ENCODE results near the gene HPX.

HPX gene

DNA sequence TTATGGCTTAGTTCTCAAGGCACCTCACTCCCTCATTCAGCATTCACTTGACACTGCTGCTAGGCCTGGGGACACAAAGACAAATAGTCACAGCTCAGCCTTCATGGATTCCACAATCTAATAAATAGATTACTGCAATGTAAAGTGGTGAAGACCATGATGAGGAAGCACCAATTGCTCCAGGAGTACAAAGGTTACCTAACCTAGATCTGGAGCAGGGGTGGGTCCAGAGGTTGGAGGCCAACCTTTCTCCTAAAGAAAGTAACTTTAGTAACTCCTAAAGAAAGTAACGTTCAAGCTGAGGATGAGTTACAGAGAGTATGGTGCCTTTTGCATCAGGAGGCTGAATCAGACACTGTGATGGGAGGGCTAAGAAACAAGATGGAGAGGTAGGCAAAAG is 28.8 kb upstream of the HPX start:
- DNase-seq (ENCODE audit: low spot score) = no peak
- TF ChIP-seq, protein P1, sequence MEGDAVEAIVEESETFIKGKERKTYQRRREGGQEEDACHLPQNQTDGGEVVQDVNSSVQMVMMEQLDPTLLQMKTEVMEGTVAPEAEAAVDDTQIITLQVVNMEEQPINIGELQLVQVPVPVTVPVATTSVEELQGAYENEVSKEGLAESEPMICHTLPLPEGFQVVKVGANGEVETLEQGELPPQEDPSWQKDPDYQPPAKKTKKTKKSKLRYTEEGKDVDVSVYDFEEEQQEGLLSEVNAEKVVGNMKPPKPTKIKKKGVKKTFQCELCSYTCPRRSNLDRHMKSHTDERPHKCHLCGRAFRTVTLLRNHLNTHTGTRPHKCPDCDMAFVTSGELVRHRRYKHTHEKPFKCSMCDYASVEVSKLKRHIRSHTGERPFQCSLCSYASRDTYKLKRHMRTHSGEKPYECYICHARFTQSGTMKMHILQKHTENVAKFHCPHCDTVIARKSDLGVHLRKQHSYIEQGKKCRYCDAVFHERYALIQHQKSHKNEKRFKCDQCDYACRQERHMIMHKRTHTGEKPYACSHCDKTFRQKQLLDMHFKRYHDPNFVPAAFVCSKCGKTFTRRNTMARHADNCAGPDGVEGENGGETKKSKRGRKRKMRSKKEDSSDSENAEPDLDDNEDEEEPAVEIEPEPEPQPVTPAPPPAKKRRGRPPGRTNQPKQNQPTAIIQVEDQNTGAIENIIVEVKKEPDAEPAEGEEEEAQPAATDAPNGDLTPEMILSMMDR (IDR thresholded peaks at IDR 0.05; ENCODE audit: borderline replicate concordance, control extremely low read depth, extremely low read depth, insufficient read depth, missing control alignments) = no peak
- in situ Hi-C loops (cut with MboI; ENCODE audit: low sequenced_read_pairs, unreplicated experiment) = no loop called here

DNA sequence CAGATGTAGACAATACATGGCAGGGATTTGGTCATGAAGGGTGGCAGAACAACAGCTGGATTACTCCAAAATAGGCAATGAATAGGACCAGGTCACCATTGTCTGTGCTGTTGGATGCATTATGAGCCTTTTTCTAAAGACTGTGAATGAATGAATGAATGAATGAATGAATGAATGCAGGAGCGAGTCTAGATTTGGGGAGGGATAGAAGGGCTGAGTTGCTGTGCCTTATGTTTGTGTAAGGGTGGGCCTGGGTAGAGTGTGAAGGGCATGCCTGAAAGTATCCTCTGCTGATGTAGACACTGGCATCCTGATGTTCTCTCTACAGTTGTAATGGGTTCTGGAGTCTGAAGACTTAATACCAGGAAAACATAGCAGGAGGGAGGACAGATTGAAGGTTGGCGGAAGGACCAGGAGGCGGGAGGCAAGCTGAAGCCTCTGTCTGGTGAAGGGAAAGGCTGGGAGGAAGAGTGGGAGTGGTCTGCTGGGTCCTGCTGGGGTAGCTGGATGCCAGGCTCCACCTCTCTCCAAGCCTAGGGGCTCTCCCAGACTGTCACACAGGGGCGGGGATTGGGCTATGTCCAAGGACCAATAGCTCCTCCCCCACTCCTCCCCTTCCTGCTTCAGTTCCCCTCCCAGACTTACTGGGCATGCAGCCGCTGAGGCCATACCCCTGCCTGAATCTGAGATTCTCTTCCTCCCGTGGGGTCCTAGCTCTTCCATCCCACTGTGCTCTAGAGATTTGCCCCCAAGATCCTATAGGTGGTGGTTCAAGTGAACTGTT is 28.1 kb upstream of the HPX start:
- in situ Hi-C loops (cut with MboI; ENCODE audit: low sequenced_read_pairs, unreplicated experiment) = no loop called here
- peak; percentile 83 for DNase-seq (ENCODE audit: low spot score)
- TF ChIP-seq, protein P1 (IDR thresholded peaks at IDR 0.05; ENCODE audit: borderline replicate concordance, control extremely low read depth, extremely low read depth, insufficient read depth, missing control alignments) = no peak

DNA sequence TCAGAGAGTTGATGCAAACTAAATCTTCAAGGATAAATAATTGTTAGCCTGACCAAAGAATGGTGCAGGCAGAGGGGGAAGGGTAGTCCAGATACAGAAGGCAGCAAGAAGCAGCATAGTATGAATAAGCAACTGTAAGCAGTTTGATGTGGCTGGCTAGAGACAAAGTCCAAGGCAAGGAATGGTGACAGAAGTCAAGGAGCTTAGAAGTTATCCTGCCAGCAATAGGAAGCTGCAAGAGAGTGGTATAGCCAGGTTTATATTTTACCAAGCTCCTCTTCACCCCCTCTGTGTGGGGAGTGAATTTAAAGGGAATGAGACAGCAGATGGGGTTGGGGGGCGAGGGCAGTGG is 18.3 kb upstream of the HPX start:
- in situ Hi-C loops (cut with MboI; ENCODE audit: low sequenced_read_pairs, unreplicated experiment) = no loop called here
- TF ChIP-seq, protein P1 (IDR thresholded peaks at IDR 0.05; ENCODE audit: borderline replicate concordance, control extremely low read depth, extremely low read depth, insufficient read depth, missing control alignments) = no peak
- no peak for DNase-seq (ENCODE audit: low spot score)

DNA sequence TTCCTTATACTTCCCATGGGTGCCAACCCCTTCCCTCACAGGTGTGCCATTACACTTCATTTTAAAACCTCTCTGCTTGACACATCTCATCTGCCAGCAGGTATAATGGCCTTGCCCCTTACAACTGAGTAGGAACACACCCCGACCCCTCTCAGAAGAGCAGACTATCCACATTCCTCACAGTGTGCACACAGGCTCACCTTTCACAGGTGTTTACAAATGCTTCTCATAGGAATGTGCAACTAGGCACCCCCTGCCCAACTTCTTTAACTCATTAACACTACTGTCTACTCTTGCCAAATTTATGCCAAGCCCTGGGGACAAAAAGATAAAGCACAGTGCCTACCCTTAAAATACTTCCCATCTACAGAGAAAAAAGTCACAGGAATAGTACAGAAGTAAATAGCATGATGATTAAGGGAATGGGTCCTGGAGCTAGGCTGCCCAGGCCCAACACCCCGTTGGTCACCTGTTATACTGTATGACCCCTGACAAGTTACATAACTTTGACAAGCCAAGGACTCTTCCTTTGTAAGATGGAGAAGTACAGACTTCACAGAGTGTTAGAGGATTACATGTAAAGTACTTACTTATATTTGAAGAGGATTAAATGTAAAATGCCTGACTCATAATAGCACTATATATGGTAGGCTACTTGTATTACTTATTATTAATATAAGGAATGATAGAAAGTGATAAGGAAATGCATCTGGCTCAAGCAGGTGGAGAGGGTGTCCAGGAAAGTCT is 17.7 kb upstream of the HPX start:
- in situ Hi-C loops (cut with MboI; ENCODE audit: low sequenced_read_pairs, unreplicated experiment) = no loop called here
- no peak for DNase-seq (ENCODE audit: low spot score)
- TF ChIP-seq, protein P1 (IDR thresholded peaks at IDR 0.05; ENCODE audit: borderline replicate concordance, control extremely low read depth, extremely low read depth, insufficient read depth, missing control alignments) = no peak

DNA sequence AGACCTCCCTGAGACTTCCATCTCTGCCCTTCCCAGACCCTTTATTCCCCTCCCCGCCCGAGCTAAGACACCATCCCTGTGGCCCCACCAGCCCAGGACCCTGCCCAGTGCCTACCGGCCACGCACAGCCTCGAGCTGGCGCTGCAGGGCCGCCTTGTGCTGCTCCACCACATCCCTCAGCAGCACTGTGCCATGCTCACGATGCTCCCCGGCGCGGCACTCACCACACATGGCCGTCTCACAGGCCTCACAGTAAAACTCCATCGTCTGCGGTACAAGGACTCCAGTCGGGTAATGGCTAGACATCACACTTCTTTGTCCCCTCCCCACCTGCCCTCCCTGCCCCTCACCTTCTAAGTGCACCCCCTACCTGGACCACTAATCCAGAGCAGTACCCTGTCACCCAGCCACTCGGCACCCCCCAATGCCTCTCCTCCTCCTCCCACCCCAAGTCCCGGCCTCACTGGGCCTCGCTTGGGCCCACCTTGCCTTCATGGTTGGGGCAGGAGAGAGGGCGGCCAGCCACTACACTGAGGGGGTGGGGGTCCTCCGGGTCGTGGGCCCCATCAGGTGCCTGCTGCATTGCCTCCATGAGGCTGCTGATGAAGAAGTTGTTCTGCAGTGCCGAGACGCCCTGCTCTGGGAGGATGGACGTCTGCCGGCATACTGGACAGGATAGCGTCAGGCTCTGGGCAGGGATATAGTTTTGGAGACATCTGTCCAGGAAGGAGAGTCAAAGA is 17.0 kb upstream of the HPX start:
- TF ChIP-seq, protein P1 (IDR thresholded peaks at IDR 0.05; ENCODE audit: borderline replicate concordance, control extremely low read depth, extremely low read depth, insufficient read depth, missing control alignments) = no peak
- in situ Hi-C loops (cut with MboI; ENCODE audit: low sequenced_read_pairs, unreplicated experiment) = no loop called here
- no peak for DNase-seq (ENCODE audit: low spot score)

DNA sequence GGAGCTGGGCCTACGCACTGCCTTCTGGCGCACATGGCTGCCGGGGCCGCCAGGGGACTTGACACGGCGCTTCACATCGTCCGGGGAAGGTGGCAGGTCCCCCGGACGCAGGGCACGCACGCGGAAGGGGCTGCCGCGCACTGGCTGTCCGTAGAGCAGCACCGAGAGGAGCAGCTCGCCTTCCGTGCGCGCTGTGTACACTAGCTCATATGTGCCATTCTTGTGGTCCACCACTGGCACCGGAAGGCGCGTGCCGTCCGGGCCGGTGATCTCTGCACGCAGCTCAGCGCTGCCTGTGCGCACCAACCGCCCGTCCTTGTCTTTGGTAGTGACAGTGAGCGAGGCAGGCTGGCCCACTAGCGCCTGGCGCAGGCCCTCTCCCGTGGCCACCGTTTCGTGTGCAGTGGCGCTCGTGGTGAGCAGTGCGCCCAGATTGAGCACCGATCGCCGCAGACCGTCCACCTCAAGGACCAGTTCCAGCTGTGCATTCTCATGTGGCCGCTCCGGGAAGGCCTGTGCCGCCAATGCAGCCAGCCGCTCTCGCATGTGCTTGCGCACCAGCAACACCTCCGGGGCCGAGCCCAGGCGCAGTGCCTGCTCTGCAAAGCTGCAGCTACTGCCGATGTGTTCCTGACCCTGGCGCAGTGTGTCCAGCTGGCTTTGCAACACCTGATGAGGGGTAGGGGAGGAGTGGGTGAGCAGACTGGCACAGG is 15.7 kb upstream of the HPX start:
- TF ChIP-seq, protein P1 (IDR thresholded peaks at IDR 0.05; ENCODE audit: borderline replicate concordance, control extremely low read depth, extremely low read depth, insufficient read depth, missing control alignments) = no peak
- DNase-seq (ENCODE audit: low spot score) = no peak
- in situ Hi-C loops (cut with MboI; ENCODE audit: low sequenced_read_pairs, unreplicated experiment) = no loop called here

Data from GM13976 (cell line).